ENCODE measurements around the gene ARFGAP2.
A peak's percentile ranks its signal among the peaks of the same experiment; 100 is the strongest.

The ARFGAP2 gene

GRCh38 chr11:47130543-47130942 lies 46.1 kb downstream of the ARFGAP2 start:
- no peak for ATAC-seq
- TF ChIP-seq GLIS3 (CRISPR knock-in tag; IDR thresholded peaks at IDR 0.05) = no peak
- TF ChIP-seq PPARA (CRISPR knock-in tag; IDR thresholded peaks at IDR 0.05; ENCODE audit: borderline replicate concordance) = no peak

GRCh38 chr11:47127213-47127612 lies 49.5 kb downstream of the ARFGAP2 start:
- TF ChIP-seq ZFP3 (CRISPR knock-in tag; IDR thresholded peaks at IDR 0.05) = no peak
- no peak for TF ChIP-seq SNAI2 (CRISPR knock-in tag; IDR thresholded peaks at IDR 0.05)
- TF ChIP-seq ZFP30 (CRISPR knock-in tag; IDR thresholded peaks at IDR 0.05) = no peak
- no peak for TF ChIP-seq ZNF70 (CRISPR knock-in tag; IDR thresholded peaks at IDR 0.05)
- no peak for TF ChIP-seq BACH2 (CRISPR knock-in tag; IDR thresholded peaks at IDR 0.05; ENCODE audit: borderline replicate concordance)
- no peak for TF ChIP-seq ISL1 (CRISPR knock-in tag; IDR thresholded peaks at IDR 0.05)
- no peak for TF ChIP-seq CSRNP3 (CRISPR knock-in tag; IDR thresholded peaks at IDR 0.05)
- TF ChIP-seq POU6F1 (CRISPR knock-in tag; IDR thresholded peaks at IDR 0.05; ENCODE audit: borderline replicate concordance, low read depth) = no peak
- TF ChIP-seq ZC3H10 (CRISPR knock-in tag; IDR thresholded peaks at IDR 0.05) = no peak
- no peak for TF ChIP-seq TCF4 (CRISPR knock-in tag; IDR thresholded peaks at IDR 0.05; ENCODE audit: borderline replicate concordance)
- ATAC-seq = no peak

GRCh38 chr11:47125083-47125482 lies 51.6 kb downstream of the ARFGAP2 start:
- TF ChIP-seq TOX (CRISPR knock-in tag; IDR thresholded peaks at IDR 0.05; ENCODE audit: borderline replicate concordance) (no peak), ZC3H10 (CRISPR knock-in tag; IDR thresholded peaks at IDR 0.05) (no peak), SNAI2 (CRISPR knock-in tag; IDR thresholded peaks at IDR 0.05) (no peak), CSDC2 (CRISPR knock-in tag; IDR thresholded peaks at IDR 0.05) (no peak), CSRNP3 (CRISPR knock-in tag; IDR thresholded peaks at IDR 0.05) (no peak), POU6F1 (CRISPR knock-in tag; IDR thresholded peaks at IDR 0.05; ENCODE audit: borderline replicate concordance, low read depth) (no peak)

GRCh38 chr11:47124675-47125074 lies 52.0 kb downstream of the ARFGAP2 start:
- TF ChIP-seq CSRNP3 (CRISPR knock-in tag; IDR thresholded peaks at IDR 0.05) = no peak
- peak; percentile 42; the same call in 1 of the 2 replicates for TF ChIP-seq ISL1 (CRISPR knock-in tag; IDR thresholded peaks at IDR 0.05)
- TF ChIP-seq ZFP3 (CRISPR knock-in tag; IDR thresholded peaks at IDR 0.05) = no peak
- TF ChIP-seq TSHZ2 (CRISPR knock-in tag; IDR thresholded peaks at IDR 0.05) = no peak
- TF ChIP-seq ZNF8 (CRISPR knock-in tag; IDR thresholded peaks at IDR 0.05) = no peak
- TF ChIP-seq CSDC2 (CRISPR knock-in tag; IDR thresholded peaks at IDR 0.05) = no peak
- ATAC-seq = peak; percentile 88

More at GRCh38 chr11:47125083-47125482, 51.6 kb downstream of the ARFGAP2 start:
- peak; percentile 54 for ATAC-seq

Data from SK-N-SH treated with all-trans-retinoic acid at 6 μM for 48 hours (cell line).